NT2/D1 (cell line): ENCODE data around the gene SPPL2B.

Experiments
- DNase-seq: peaks from one replicate; pipeline ENCODE4 v3.0.0-alpha.2; 2011; ENCODE audit warnings: low read depth, low spot score
- H3K27me3 ChIP-seq: 2 replicates; pipeline ENCODE4 v1.6.0; 2011; ENCODE audit warnings: mild to moderate bottlenecking; ENCODE audit not compliant: insufficient read length, insufficient read depth
- H3K36me3 ChIP-seq: 2 replicates; pipeline ENCODE4 v1.6.1; 2011; ENCODE audit warnings: mild to moderate bottlenecking, low read length, mixed read lengths; ENCODE audit not compliant: insufficient read depth, insufficient read length
- H3K4me1 ChIP-seq: 2 replicates; pipeline ENCODE4 v1.5.1; 2011; ENCODE audit not compliant: insufficient read depth, insufficient read length
- H3K4me3 ChIP-seq: 2 replicates; pipeline ENCODE4 v1.5.1; 2011; ENCODE audit warnings: low read depth; ENCODE audit not compliant: insufficient read length
- H3K9ac ChIP-seq: 2 replicates; pipeline ENCODE4 v1.6.0; 2011; ENCODE audit warnings: low read depth; ENCODE audit not compliant: insufficient read length
- H3K9me3 ChIP-seq: 2 replicates; pipeline ENCODE4 v1.5.1; 2011; ENCODE audit warnings: mild to moderate bottlenecking, low read length; ENCODE audit not compliant: insufficient read depth
- SUZ12 ChIP-seq: IDR thresholded peaks from 2 replicates; pipeline ENCODE4 v1.6.1; 2011; ENCODE audit not compliant: insufficient read length, insufficient read depth; ENCODE audit errors: extremely low read depth
- YY1 ChIP-seq: IDR thresholded peaks from 2 replicates; pipeline ENCODE4 v1.6.1; 2011; ENCODE audit not compliant: insufficient read length, insufficient read depth
- ZNF274 ChIP-seq: IDR thresholded peaks from 2 replicates; pipeline ENCODE4 v1.6.1; 2011; ENCODE audit warnings: mild to moderate bottlenecking, low read depth, low read length

The SPPL2B gene

DNA sequence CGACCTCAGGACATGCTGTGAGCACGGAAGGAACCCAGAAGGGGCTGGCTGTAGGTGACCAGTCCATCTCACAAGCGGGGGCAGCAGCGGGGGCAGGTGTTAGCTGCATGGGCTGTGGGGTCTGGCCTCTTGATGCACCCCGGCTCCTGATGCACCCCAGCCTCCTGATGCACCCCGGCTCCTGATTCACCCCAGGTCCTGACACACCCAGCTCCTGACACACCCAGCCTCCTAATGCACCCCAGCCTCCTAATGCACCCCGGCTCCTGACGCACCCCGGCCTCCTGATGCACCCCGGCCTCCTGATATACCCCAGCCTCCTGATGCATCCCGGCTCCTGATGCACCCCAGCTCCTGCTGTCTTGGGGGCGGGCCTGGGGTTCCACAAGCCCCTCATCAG lies 7.5 kb upstream of the SPPL2B start:
- no peak for DNase-seq
- H3K9me3 ChIP-seq, result no peaks in the 10 kb centered on the region
- peaks cover 16% of the 10 kb centered on the region for H3K4me1 ChIP-seq
- no peak overlapping the region for H3K4me3 ChIP-seq
- H3K36me3 ChIP-seq, result peaks cover 50% of the 10 kb centered on the region
- H3K27me3 ChIP-seq, result no peaks in the 10 kb centered on the region
- no peak overlapping the region for H3K9ac ChIP-seq
- TF ChIP-seq SUZ12 (no peak), ZNF274 (no peak), YY1 (no peak)

DNA sequence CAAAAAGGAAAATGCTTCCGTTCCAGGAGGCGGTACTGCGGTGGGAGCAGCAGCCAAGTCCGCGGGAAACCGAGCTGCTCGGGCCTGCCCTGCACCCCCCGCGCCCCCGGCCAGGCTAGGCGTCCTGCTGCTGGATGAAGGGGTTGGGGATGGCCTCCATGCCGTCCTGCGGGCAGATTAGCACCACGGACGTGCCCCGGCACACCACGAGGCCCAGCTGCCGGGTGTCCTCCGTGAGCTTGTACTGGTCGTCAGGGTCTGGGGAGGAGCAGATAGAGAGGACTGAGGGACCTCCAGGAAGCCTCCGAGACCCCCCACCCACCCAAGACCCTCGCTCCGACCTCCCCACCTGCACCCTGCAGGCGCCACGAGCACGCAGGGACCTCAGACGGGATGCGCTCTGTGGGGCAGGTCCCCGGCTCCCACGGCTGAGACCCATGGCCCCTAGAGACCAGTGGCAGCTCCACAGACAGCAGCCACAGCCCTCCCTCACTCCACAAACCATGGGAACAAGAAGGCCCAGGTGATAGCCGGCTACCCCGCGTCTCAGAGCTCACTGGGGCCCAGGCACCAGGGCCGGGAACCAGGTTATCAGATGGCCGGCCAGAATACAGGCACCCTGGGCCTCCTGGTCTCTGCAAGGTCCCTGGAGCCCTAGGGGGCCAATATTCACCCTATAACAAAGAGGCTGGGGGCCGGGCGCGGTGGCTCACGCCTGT lies 6.8 kb upstream of the SPPL2B start:
- Histone ChIP-seq H3K9me3 (no peaks in the 10 kb centered on the region), H3K9ac (no peak overlapping the region), H3K4me3 (no peak overlapping the region), H3K36me3 (peaks cover 57% of the 10 kb centered on the region), H3K4me1 (peaks cover 11% of the 10 kb centered on the region), H3K27me3 (no peaks in the 10 kb centered on the region)
- DNase-seq, result no peak
- TF ChIP-seq YY1, result no peak
- TF ChIP-seq SUZ12, result no peak
- no peak for TF ChIP-seq ZNF274

GRCh38 chr19:2323707-2324106 lies 4.8 kb upstream of the SPPL2B start:
- peaks cover 8% of the 10 kb centered on the region for H3K4me1 ChIP-seq
- TF ChIP-seq SUZ12 (no peak), ZNF274 (no peak), YY1 (no peak)
- H3K4me3 ChIP-seq, result no peak overlapping the region
- no peak overlapping the region for H3K9ac ChIP-seq
- H3K36me3 ChIP-seq, result peaks cover 61% of the 10 kb centered on the region
- no peaks in the 10 kb centered on the region for H3K27me3 ChIP-seq
- H3K9me3 ChIP-seq, result no peaks in the 10 kb centered on the region
- DNase-seq, result no peak

GRCh38 chr19:2324220-2324948 lies 4.1 kb upstream of the SPPL2B start:
- peaks cover 11% of the 10 kb centered on the region for H3K4me1 ChIP-seq

GRCh38 chr19:2325281-2326046 lies 3.0 kb upstream of the SPPL2B start:
- Histone ChIP-seq H3K9ac (no peak overlapping the region), H3K9me3 (no peaks in the 10 kb centered on the region), H3K4me1 (peaks cover 11% of the 10 kb centered on the region), H3K36me3 (peaks cover 63% of the 10 kb centered on the region), H3K27me3 (no peaks in the 10 kb centered on the region), H3K4me3 (no peak overlapping the region)
- no peak for TF ChIP-seq ZNF274
- TF ChIP-seq YY1, result no peak
- TF ChIP-seq SUZ12, result no peak
- DNase-seq, result no peak

More at GRCh38 chr19:2324220-2324948, 4.1 kb upstream of the SPPL2B start:
- Histone ChIP-seq H3K27me3 (no peaks in the 10 kb centered on the region), H3K9ac (no peak overlapping the region), H3K9me3 (no peaks in the 10 kb centered on the region), H3K36me3 (peaks cover 61% of the 10 kb centered on the region), H3K4me3 (no peak overlapping the region)
- TF ChIP-seq ZNF274 (no peak), YY1 (no peak), SUZ12 (no peak)
- DNase-seq, result no peak

DNA sequence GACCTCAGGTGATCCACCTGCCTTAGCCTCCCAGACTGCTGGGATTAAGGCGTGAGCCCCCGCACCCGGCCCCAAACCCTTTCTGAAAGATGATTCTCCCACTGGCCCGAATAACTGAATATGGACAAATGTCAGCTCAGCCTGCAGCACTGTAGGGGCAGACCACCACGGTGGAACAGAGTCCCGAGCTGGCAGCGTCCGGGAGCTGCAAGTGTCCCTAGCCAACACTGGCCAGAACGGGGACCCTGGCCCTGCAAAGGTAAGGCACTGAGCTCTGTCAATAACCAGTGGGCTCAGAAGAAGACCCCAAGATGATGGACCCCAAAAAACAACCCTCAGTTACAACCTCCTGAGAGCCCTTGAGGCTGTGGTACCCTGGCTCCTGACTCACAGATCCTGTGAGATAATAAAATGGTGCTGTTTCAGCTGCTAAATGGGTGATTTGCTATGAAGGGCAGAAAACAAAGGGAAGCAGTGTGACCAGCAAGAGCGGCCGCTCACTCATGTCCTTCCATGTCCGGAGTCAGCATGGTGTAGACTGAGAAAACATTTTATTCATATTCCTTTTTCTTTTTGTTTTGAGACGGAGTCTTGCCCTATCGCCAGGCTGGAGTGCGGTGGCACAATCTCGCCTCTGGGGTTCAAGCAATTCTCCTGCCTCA lies 1.7 kb upstream of the SPPL2B start:
- no peak overlapping the region for H3K4me3 ChIP-seq
- no peaks in the 10 kb centered on the region for H3K9me3 ChIP-seq
- no peak for DNase-seq
- peaks cover 20% of the 10 kb centered on the region for H3K4me1 ChIP-seq
- no peak overlapping the region for H3K9ac ChIP-seq
- peaks cover 54% of the 10 kb centered on the region for H3K36me3 ChIP-seq
- TF ChIP-seq ZNF274 (no peak), SUZ12 (no peak), YY1 (no peak)
- no peaks in the 10 kb centered on the region for H3K27me3 ChIP-seq
